Measurements from ENCODE around the gene CPA1.

DNA sequence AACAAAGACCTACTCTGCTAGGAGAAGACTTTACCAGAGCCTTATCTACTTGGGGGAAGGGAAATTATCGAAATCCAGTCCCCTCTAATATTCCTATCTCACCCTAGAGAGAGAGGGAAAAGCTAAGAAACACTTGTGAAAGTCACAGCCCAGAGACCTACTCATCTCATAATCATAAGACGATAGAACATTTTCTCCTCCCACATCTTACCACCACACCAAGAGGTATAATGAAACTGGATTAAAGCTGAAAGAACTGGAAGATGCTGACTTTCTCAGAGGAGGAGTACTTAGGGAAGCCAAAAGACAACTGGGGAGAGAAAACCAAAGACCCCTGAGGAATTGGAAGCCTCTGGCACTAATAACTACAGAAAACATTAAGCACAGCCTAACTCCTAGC, 46.5 kb upstream of the CPA1 start:
- TF ChIP-seq, protein P1, sequence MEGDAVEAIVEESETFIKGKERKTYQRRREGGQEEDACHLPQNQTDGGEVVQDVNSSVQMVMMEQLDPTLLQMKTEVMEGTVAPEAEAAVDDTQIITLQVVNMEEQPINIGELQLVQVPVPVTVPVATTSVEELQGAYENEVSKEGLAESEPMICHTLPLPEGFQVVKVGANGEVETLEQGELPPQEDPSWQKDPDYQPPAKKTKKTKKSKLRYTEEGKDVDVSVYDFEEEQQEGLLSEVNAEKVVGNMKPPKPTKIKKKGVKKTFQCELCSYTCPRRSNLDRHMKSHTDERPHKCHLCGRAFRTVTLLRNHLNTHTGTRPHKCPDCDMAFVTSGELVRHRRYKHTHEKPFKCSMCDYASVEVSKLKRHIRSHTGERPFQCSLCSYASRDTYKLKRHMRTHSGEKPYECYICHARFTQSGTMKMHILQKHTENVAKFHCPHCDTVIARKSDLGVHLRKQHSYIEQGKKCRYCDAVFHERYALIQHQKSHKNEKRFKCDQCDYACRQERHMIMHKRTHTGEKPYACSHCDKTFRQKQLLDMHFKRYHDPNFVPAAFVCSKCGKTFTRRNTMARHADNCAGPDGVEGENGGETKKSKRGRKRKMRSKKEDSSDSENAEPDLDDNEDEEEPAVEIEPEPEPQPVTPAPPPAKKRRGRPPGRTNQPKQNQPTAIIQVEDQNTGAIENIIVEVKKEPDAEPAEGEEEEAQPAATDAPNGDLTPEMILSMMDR (IDR thresholded peaks at IDR 0.05): no peak
- TF ChIP-seq POLR2AphosphoS5 (IDR thresholded peaks at IDR 0.05) (no peak), POLR2A (IDR thresholded peaks at IDR 0.05; ENCODE audit: low read depth) (no peak)
